DOHH2 (cell line): Measurements from ENCODE around the gene SELP.

Source experiments
- CTCF ChIP-seq: fragments of 200-600 bp; sonication (generic); IDR thresholded peaks from one replicate; pipeline ENCODE4 v1.5.1; 2014; ENCODE audit warnings: antibody characterized with exemption, mild to moderate bottlenecking, low read depth, low read length; ENCODE audit not compliant: poor library complexity, severe bottlenecking
- EZH2phosphoT487 ChIP-seq: fragments of 200-600 bp; sonication (generic); IDR thresholded peaks from 2 replicates; pipeline ENCODE4 v1.6.1; 2017; ENCODE audit warnings: borderline replicate concordance, mild to moderate bottlenecking, antibody characterized with exemption, low read length, moderate library complexity, mixed read lengths

GRCh38 chr1:169588112-169588511, 41.8 kb downstream of the SELP start:
- no peak for TF ChIP-seq CTCF
- TF ChIP-seq EZH2phosphoT487: no peak
